Natural killer cell (primary cell): ENCODE data around the gene SLC25A53. TPM values are rescaled to one million over a fixed set of nuclear protein-coding genes. Genes with fewer than 3 reads are reported as not detected.
A peak's percentile ranks its signal among the peaks of the same experiment; 100 is the strongest.

Experiments used
- ATAC-seq, 3 donors: fragments of 150-1000 bp in 2 of 3; fragments of 200-7000 bp in 1 of 3; cut with Tn5 transposase; 1 replicate in 1 of 3; 2 replicates in 2 of 3; pipeline ENCODE4 v1.10.0; 2021; ENCODE audit warnings: mild to moderate bottlenecking in 2 of 3, moderate library complexity in 2 of 3
- DNase-seq, 2 donors: peaks; one replicate each; pipeline versions ENCODE4 v3.0.0 to v3.0.0-alpha.2; 2013 to 2021; ENCODE audit warnings: mixed read lengths in 1 of 2
- H3K27ac ChIP-seq: one replicate; pipeline ENCODE4 v1.5.1; 2013; ENCODE audit warnings: mild to moderate bottlenecking, low read length
- H3K27me3 ChIP-seq: one replicate; pipeline ENCODE4 v1.6.1; 2013; ENCODE audit warnings: low read length; ENCODE audit not compliant: control insufficient read depth, insufficient read depth
- H3K36me3 ChIP-seq: one replicate; pipeline ENCODE4 v1.6.1; 2013; ENCODE audit warnings: low read length; ENCODE audit not compliant: control insufficient read depth, insufficient read depth
- H3K4me1 ChIP-seq: one replicate; pipeline ENCODE4 v1.6.1; 2013; ENCODE audit warnings: low read length; ENCODE audit not compliant: control insufficient read depth, insufficient read depth
- H3K4me3 ChIP-seq: one replicate; pipeline ENCODE4 v1.5.1; 2013; ENCODE audit warnings: low read length
- H3K9me3 ChIP-seq: one replicate; pipeline ENCODE4 v1.6.1; 2013; ENCODE audit warnings: low read length; ENCODE audit not compliant: control insufficient read depth, insufficient read depth
- H3K27ac Mint-ChIP-seq, 2 donors: one replicate each; pipeline ENCODE4 v1.8.0; 2022; ENCODE audit warnings: mild to moderate bottlenecking in 2 of 2, mixed read lengths in 2 of 2, moderate library complexity in 1 of 2
- H3K27me3 Mint-ChIP-seq, 2 donors: one replicate each; pipeline ENCODE4 v1.8.0; 2022; ENCODE audit warnings: low read depth in 2 of 2, mixed read lengths in 2 of 2
- H3K36me3 Mint-ChIP-seq: one replicate; pipeline ENCODE4 v1.8.0; 2022; ENCODE audit warnings: mixed read lengths
- H3K4me1 Mint-ChIP-seq, 2 donors: one replicate each; pipeline ENCODE4 v1.8.0; 2022; ENCODE audit warnings: mixed read lengths in 2 of 2
- H3K4me3 Mint-ChIP-seq: one replicate; pipeline ENCODE4 v1.8.0; 2022; ENCODE audit warnings: mild to moderate bottlenecking, moderate library complexity, mixed read lengths
- H3K9me3 Mint-ChIP-seq, 2 donors: one replicate each; pipeline ENCODE4 v1.8.0; 2022; ENCODE audit warnings: mixed read lengths in 2 of 2
- CTCF ChIP-seq: fragments of 200-600 bp; IDR thresholded peaks from one replicate; pipeline ENCODE4 v1.8.0; 2022; ENCODE audit warnings: antibody characterized with exemption
- WGBS: methylation state at CpG from one replicate; pipeline ENCODE4 v1.1.7; 2013; ENCODE audit warnings: missing lambda C conversion rate; ENCODE audit not compliant: insufficient coverage; 5-methylcytosine and 5-hydroxymethylcytosine counted together
- intact Hi-C: fragments of 100-400 bp; cut with micrococcal nuclease; formaldehyde crosslinking; loops from one replicate; pipeline ENCODE4 v1.14.2; 2022
- total RNA-seq, 4 donors: library from RNA; stranded (reverse); fragments of 120-200 nt in 1 of 4; gene quantifications; one replicate each; pipeline versions ENCODE4 v1.2.3 to v1.2.4, GENCODE V29; 2013 to 2022

The SLC25A53 gene
- total RNA-seq, 3 donors from 2014 or later (not counting 1 experiment from before 2014, with no cell fraction given) = 10.1 to 20.6 (median 12.8) TPM

- peak within 1 kb of the TSS; percentile 87 for H3K4me3 ChIP-seq
- ATAC-seq (peak; percentile 97 to 100 (median 97)), DNase-seq (peak; percentile 79 to 88)
- no peaks in the 10 kb centered on the region for H3K36me3 ChIP-seq
- H3K4me1 Mint-ChIP-seq = peaks cover 38 to 42% of the 10 kb centered on the region in 2 donors
- H3K4me1 ChIP-seq = peaks cover 10% of the 10 kb centered on the region
- no peaks in the 10 kb centered on the region for H3K9me3 Mint-ChIP-seq
- peak within 1 kb of the TSS; percentile 75 for H3K27ac ChIP-seq
- intact Hi-C loops = loop anchor here (2.0 kb wide), 1 partner anchor 479 kb away; the partner anchor contains the start of gene MORF4L2
- H3K27me3 ChIP-seq = no peaks in the 10 kb centered on the region
- H3K9me3 ChIP-seq = no peaks in the 10 kb centered on the region
- WGBS = 2% methylated on average over 70 of the region's 71 CpGs
- TF ChIP-seq CTCF = peak; percentile 68
- peaks cover 0 to 17% of the 10 kb centered on the region in 2 donors for H3K27me3 Mint-ChIP-seq
- H3K36me3 Mint-ChIP-seq = no peaks in the 10 kb centered on the region
- peak within 1 kb of the TSS; percentile 90 for H3K4me3 Mint-ChIP-seq
- H3K27ac Mint-ChIP-seq = peak within 1 kb of the TSS; percentile 85 to 87
Observed at GRCh38 chrX:104165894-104166734, 9.3 kb upstream of the SLC25A53 start, which contains the start of gene FAM199X. FAM199X (plus strand) TSS chrX:104166453; CDS start chrX:104166786, 333 bp downstream.

- Histone ChIP-seq H3K4me3 (no peak overlapping the region), H3K4me1 (peaks cover 7% of the 10 kb centered on the region), H3K27ac (no peak overlapping the region), H3K27me3 (no peaks in the 10 kb centered on the region), H3K36me3 (no peaks in the 10 kb centered on the region), H3K9me3 (no peaks in the 10 kb centered on the region)
- H3K4me3 Mint-ChIP-seq = no peak overlapping the region
- no peak for TF ChIP-seq CTCF
- intact Hi-C loops = no loop called here
- ATAC-seq = no peak
- H3K27me3 Mint-ChIP-seq = peaks cover 0 to 6% of the 10 kb centered on the region in 2 donors
- H3K27ac Mint-ChIP-seq = peak overlapping the region; percentile 1 to 17
- 73% methylated on average over 1 of the region's 1 CpG for WGBS
- H3K9me3 Mint-ChIP-seq = no peaks in the 10 kb centered on the region
- H3K4me1 Mint-ChIP-seq = peaks cover 8 to 17% of the 10 kb centered on the region in 2 donors
- no peak for DNase-seq
- H3K36me3 Mint-ChIP-seq = no peaks in the 10 kb centered on the region
Observed at GRCh38 chrX:104151037-104151436, 5.8 kb downstream of the SLC25A53 start.

- DNase-seq = no peak
- no peaks in the 10 kb centered on the region for H3K27me3 Mint-ChIP-seq
- Histone ChIP-seq H3K9me3 (no peaks in the 10 kb centered on the region), H3K36me3 (no peaks in the 10 kb centered on the region), H3K4me1 (peaks cover 2% of the 10 kb centered on the region), H3K27me3 (no peaks in the 10 kb centered on the region), H3K27ac (no peak overlapping the region), H3K4me3 (no peak overlapping the region)
- ATAC-seq = no peak
- intact Hi-C loops = no loop called here
- H3K9me3 Mint-ChIP-seq = no peaks in the 10 kb centered on the region
- H3K36me3 Mint-ChIP-seq = no peaks in the 10 kb centered on the region
- TF ChIP-seq CTCF = no peak
- H3K4me3 Mint-ChIP-seq = no peak overlapping the region
- H3K27ac Mint-ChIP-seq = peak overlapping the region; percentile 76 to 86
- WGBS = 97% methylated on average over 8 of the region's 8 CpGs
- peaks cover 4 to 39% of the 10 kb centered on the region in 2 donors for H3K4me1 Mint-ChIP-seq
Observed at GRCh38 chrX:104141087-104141760, 15.6 kb downstream of the SLC25A53 start.
